GM18867 (cell line): Measurements from ENCODE around the gene CD109.
A peak's percentile ranks its signal among the peaks of the same experiment; 100 is the strongest.
"Not testable (repeated sequence)": the region's sequence is repeated elsewhere in the genome, so short reads cannot be mapped to it uniquely, and the experiment has no call there.

Source experiments
- ATAC-seq: cut with Tn5 transposase; IDR thresholded peaks from one replicate; pipeline ENCODE4 v1.9.1; 2021; ENCODE audit warnings: mild to moderate bottlenecking, moderate library complexity; ENCODE audit not compliant: unreplicated experiment

Gene CD109

DNA sequence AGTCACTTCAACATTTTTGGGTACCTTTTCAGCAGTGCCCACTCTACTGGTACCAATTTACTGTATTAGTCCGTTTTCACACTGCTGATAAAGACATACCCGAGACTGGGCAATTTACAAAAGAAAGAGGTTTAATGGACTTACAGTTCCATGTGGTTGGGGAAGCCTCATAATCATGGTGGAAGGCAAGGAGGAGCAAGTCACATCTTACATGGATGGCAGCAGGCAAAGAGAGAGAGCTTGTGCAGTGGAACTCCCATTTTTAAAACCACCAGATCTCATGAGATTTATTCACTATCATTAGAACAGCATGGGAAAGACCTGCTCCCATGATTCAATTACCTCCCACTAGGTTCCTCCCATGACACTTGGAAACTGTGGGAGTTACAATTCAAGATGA lies 12.4 kb upstream of the CD109 start:
- not testable (repeated sequence) for ATAC-seq

GRCh38 chr6:73688351-73688750 lies 7.7 kb upstream of the CD109 start:
- no peak for ATAC-seq

DNA sequence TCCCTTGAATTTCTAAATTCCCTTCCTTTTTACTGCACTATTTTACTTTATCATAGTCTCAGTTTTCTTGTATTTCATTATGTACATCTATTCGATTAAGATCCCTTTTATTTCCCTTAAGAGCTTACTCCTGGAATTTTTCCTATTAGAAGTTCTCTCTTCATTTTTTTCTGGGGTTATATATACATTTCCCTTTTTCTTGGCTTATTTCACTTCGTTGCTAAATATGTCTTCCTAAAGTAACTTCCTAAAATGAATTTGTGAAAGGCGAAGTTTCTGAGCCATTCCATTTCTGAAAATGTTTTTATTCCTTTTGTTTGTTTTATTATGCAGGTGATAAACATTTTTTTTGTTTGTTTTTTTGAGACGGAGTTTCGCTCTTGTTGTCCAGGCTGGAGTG lies 5.9 kb upstream of the CD109 start:
- no peak for ATAC-seq

DNA sequence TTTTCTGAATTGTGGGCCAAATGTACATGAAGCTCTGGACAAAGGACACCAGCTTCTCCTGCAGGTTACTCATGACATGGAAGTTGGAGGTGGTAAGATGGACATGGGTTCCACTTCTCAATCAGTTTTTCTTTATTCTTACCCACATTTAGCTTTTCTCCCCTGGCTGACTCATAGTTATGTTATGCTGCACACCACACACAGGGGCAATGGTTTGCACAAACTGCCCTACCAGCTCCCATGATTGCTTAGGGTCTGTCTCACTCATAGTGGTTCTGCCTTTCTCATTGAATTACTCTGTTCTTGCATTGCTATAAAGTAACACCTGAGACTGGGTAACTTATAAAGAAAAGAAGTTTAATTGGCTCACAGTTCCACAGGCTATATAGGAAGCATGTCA lies 4.5 kb upstream of the CD109 start:
- no peak for ATAC-seq

DNA sequence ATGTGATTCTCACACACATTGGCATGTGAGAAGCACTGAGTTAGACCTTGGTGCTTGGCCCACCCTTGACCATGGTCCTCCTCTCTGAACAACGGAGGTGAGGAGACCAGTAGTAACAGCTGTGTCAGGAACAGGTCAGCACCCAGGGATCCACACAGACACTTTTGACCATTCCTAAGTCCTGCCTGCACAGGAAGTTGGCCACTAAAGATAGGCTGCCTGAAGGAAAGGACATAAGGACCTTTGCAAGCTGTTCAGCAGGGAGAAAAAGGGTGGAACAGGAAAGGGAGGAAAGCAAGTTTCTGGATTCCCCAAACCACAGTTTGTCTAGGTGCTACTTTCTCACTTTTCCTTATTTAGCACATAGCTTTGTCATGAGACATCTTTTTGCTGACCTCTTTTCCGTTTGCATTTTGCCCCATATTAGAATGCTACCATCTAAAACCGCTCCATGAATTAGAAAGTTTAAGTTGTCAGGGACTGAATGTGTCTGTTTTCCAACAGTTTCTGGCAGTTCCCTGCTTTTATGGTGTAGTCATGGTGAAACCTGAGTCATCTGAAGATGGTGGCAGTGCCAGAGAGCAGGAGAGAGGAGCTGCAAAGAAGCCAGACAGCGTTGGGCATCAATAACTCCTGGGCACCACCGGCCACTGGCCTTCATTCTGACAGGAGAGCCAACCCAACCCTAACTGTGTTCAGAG lies 1.1 kb upstream of the CD109 start:
- no peak for ATAC-seq

- no peak for ATAC-seq
These were observed 1.1 kb downstream of the CD109 start for GRCh38 chr6:73696966-73697655.

GRCh38 chr6:73699676-73700459 lies 3.9 kb downstream of the CD109 start:
- ATAC-seq, result no peak

DNA sequence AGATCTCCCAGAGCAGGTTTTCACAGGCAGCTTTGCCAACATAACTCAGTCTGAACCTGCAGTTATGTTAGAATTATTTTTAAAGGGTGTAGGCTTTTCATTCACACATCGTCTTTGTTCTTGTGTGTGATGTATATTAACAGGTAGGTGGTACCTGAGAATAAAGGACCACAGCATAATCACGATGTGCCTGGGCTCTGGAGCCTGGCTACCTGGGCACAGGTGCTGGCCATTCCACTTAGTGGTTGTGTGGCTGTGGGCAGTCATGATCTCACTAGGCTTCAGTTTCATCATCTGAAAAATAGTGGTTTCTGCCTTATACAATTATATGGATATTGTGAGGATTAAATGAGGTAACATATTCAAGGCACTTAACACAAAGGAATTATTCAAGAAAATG lies 6.4 kb downstream of the CD109 start:
- no peak for ATAC-seq

DNA sequence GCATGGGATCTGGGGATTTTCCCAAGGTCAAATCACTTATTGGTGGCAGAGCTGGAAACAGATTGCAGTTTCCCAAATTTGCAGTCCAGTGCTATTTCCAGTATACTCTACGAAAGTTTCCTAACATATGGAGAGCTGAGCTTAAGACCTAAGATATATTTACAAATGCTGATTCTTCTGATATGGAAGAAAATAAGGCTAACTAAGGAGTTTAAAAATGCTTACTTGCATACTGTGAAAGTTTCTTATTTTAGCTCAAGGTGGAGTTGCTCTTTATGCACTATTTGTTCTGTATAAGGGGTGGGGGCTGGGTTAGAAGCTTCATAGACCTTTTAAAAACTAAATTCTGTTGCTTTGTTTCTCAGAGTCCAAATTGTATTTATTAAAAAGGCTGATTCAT lies 7.5 kb downstream of the CD109 start:
- ATAC-seq, result no peak

GRCh38 chr6:73704260-73704659 lies 8.3 kb downstream of the CD109 start:
- ATAC-seq, result no peak

DNA sequence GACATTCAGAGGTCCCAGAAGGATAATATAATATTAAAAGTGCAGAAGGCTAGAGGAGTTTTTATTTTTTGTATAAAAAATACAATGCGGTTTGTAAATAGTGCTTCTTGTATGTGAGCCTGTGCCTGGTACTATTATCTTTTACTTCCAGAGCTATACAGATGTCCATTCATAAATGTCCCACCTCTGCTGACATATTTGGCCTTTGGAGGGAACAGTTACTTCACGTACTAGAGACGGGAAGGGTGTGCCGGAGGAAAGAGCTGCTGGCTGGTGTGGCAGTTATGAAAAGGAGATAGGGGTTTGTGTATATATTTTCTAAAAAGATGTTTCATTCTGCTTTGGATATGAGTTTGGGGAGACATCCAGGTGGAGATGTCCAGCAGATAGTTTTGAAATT lies 8.8 kb downstream of the CD109 start:
- ATAC-seq, result no peak

GRCh38 chr6:73706971-73707370 lies 11.0 kb downstream of the CD109 start:
- no peak for ATAC-seq

- no peak for ATAC-seq
These were observed 14.5 kb downstream of the CD109 start for GRCh38 chr6:73710470-73710869.

GRCh38 chr6:73710948-73711347 lies 14.9 kb downstream of the CD109 start:
- no peak for ATAC-seq

GRCh38 chr6:73712535-73713173 lies 16.7 kb downstream of the CD109 start:
- no peak for ATAC-seq

- ATAC-seq, result no peak
These were observed 17.6 kb downstream of the CD109 start for GRCh38 chr6:73713426-73714147.

- ATAC-seq, result not testable (repeated sequence)
These were observed 19.1 kb downstream of the CD109 start for GRCh38 chr6:73715111-73715508.

GRCh38 chr6:73719046-73719445 lies 23.0 kb downstream of the CD109 start:
- no peak for ATAC-seq

DNA sequence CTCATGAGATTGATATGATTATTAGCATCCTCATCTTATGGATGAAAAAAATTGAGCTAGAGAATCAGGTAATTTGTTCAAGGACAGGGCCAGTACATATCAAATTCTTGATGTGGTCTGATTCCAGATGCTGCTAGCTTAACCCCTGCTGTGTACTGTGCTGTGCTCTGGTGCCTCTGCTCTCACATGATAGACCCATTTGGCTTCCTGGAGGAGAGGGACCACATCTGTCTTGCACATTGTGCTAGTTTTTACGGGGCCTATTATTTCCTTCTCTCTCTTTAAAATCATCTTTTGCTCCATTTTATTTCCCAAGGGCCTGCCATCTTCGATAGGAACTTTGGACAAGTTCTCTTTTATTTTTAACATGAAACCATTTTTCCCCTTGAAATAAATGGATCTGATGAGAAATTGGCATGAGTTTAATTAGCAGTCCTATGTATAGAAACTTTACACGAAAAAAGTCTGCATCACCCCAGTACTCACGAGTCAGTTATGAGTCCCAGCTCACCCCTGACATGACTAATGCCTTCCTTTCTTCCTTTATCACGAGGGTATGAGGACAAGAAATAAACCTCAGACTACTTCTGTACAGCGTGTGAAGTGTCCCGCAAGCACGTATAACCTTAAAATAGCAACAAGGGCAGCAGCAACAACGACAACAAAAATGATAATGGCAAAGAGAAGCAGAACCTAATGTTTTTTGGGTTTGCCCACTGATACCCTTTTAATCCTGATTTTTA lies 26.5 kb downstream of the CD109 start:
- ATAC-seq, result peak; percentile 87

GRCh38 chr6:73723480-73723879 lies 27.5 kb downstream of the CD109 start:
- ATAC-seq, result not testable (repeated sequence)
